Body of pancreas (tissue), 4 donors: ENCODE results near the gene MED27. TPM values are rescaled to one million over a fixed set of nuclear protein-coding genes. Genes with fewer than 3 reads are reported as not detected.

Experiments used
- ATAC-seq: fragments of 150-250 bp; one replicate; pipeline ENCODE4 v1.9.1; 2016
- DNase-seq, 4 donors: peaks; one replicate each; pipeline ENCODE4 v3.0.0-alpha.2; 2019
- H3K27ac ChIP-seq, 4 donors: fragments of 200-600 bp; sonication (generic); 1 replicate in 3 of 4; 2 replicates in 1 of 4; pipeline versions ENCODE4 v1.5.1 to v1.6.1; 2016 to 2019; ENCODE audit warnings: mild to moderate bottlenecking in 1 of 4, mixed read lengths in 1 of 4, moderate library complexity in 1 of 4
- H3K27me3 ChIP-seq, 2 donors: fragments of 200-600 bp; sonication (generic); one replicate each; pipeline ENCODE4 v1.6.0; 2016; ENCODE audit warnings: mild to moderate bottlenecking in 1 of 2
- H3K36me3 ChIP-seq, 2 donors: fragments of 200-600 bp; sonication (generic); replicated peaks in 1 of 2; 2 replicates each; pipeline ENCODE4 v1.5.1; 2016; ENCODE audit warnings: low read depth in 2 of 2; ENCODE audit not compliant: insufficient read depth in 1 of 2
- H3K4me1 ChIP-seq: fragments of 200-600 bp; sonication (generic); one replicate; pipeline ENCODE4 v1.6.0; 2016
- H3K4me3 ChIP-seq, 2 donors: fragments of 200-600 bp; sonication (generic); 1 replicate in 1 of 2; 2 replicates in 1 of 2; pipeline ENCODE4 v1.5.1; 2016 to 2019
- H3K9me3 ChIP-seq, 3 donors: fragments of 200-600 bp; sonication (generic); 1 replicate in 2 of 3; 2 replicates in 1 of 3; pipeline ENCODE4 v1.5.1; 2016
- CTCF ChIP-seq, 7 experiments: fragments of 450-650 bp in 4 of 7; fragments of 200-600 bp in 3 of 7; sonication (generic) in 3 of 7; IDR thresholded peaks; one replicate each; pipeline ENCODE4 v1.5.1; 2016 to 2019; ENCODE audit warnings: antibody characterized with exemption in 7 of 7
- POLR2A ChIP-seq, 3 donors: fragments of 450-650 bp; IDR thresholded peaks; one replicate each; pipeline ENCODE4 v1.6.1; 2016; ENCODE audit warnings: antibody characterized with exemption in 3 of 3, mild to moderate bottlenecking in 2 of 3
- WGBS, 2 donors: methylation state at CpG; one replicate each; pipeline ENCODE4 v1.1.5; 2017; 5-methylcytosine and 5-hydroxymethylcytosine counted together
- intact Hi-C: fragments of 100-400 bp; cut with DNase I; formaldehyde crosslinking; loops from one replicate; pipeline ENCODE4 v1.15.1; 2023
- total RNA-seq, 2 donors: library from RNA; depleted of rRNA; stranded (reverse); fragments of >200 nt; gene quantifications; one replicate each; pipeline ENCODE4 v1.1.0, GENCODE V29; 2016

Gene MED27
- total RNA-seq, 2 donors from 2014 or later = 3.4 to 11.5 TPM

GRCh38 chr9:131812116-131812790, 267.4 kb downstream of the MED27 start:
- Histone ChIP-seq H3K9me3 (no peaks in the 10 kb centered on the region), H3K36me3 (no peaks in the 10 kb centered on the region), H3K27me3 (no peaks in the 10 kb centered on the region), H3K4me1 (no peaks in the 10 kb centered on the region), H3K27ac (no peak overlapping the region), H3K4me3 (no peak overlapping the region)
- DNase-seq (no peak), ATAC-seq (no peak)
- TF ChIP-seq POLR2A (IDR thresholded peaks at IDR 0.05) = no peak
- TF ChIP-seq CTCF (IDR thresholded peaks at IDR 0.05) = no peak
- 63 to 69% methylated on average over 11 to 23 of the region's 23 CpGs for WGBS, 2 donors
- intact Hi-C loops = no loop called here

- Histone ChIP-seq H3K36me3 (no peaks in the 10 kb centered on the region), H3K27ac (no peak overlapping the region), H3K4me1 (no peaks in the 10 kb centered on the region), H3K4me3 (no peak overlapping the region), H3K9me3 (no peaks in the 10 kb centered on the region), H3K27me3 (no peaks in the 10 kb centered on the region)
- intact Hi-C loops = no loop called here
- DNase-seq (no peak), ATAC-seq (no peak)
- WGBS, 2 donors = 65 to 75% methylated on average over 10 to 11 of the region's 11 CpGs
- TF ChIP-seq POLR2A (IDR thresholded peaks at IDR 0.05) (no peak), CTCF (IDR thresholded peaks at IDR 0.05) (no peak)
Measured at GRCh38 chr9:131811405-131811804, 268.3 kb downstream of the MED27 start.

- intact Hi-C loops = no loop called here
- no peaks in the 10 kb centered on the region for H3K9me3 ChIP-seq
- DNase-seq = no peak
Measured at GRCh38 chr9:131810351-131811170, 269.1 kb downstream of the MED27 start.

More at GRCh38 chr9:131810351-131811170, 269.1 kb downstream of the MED27 start:
- Histone ChIP-seq H3K27me3 (no peaks in the 10 kb centered on the region), H3K27ac (no peak overlapping the region), H3K4me1 (no peaks in the 10 kb centered on the region), H3K36me3 (no peaks in the 10 kb centered on the region), H3K4me3 (no peak overlapping the region)
- TF ChIP-seq CTCF (IDR thresholded peaks at IDR 0.05) (no peak), POLR2A (IDR thresholded peaks at IDR 0.05) (no peak)
- 66% methylated on average over 13 to 23 of the region's 23 CpGs for WGBS, 2 donors
- no peak for ATAC-seq

Other genes with a start within 250 kb of the MED27 start
- 1 to 10 TPM in 1 of 2 donors, under 1 TPM in 1; 0.26 to 2.0 TPM for gene NTNG2, start 82.2 kb upstream of the MED27 start, total RNA-seq